Ishikawa (cell line): ENCODE measurements around the gene MTAP.

ENCODE experiments used
- CEBPB ChIP-seq: IDR thresholded peaks from 2 replicates; pipeline ENCODE4 v1.6.1; 2012
- CREB1 ChIP-seq: IDR thresholded peaks from 2 replicates; pipeline ENCODE4 v1.6.1; 2012; ENCODE audit warnings: low read depth
- EGR1 ChIP-seq: IDR thresholded peaks from 2 replicates; pipeline ENCODE4 v1.6.1; 2012
- EP300 ChIP-seq: IDR thresholded peaks from 2 replicates; pipeline ENCODE4 v1.6.1; 2012; ENCODE audit warnings: borderline replicate concordance
- FOXM1 ChIP-seq: IDR thresholded peaks from 2 replicates; pipeline ENCODE4 v1.6.1; 2012; ENCODE audit warnings: low read depth, borderline replicate concordance
- MAX ChIP-seq: IDR thresholded peaks from 2 replicates; pipeline ENCODE4 v1.6.1; 2012
- NFIC ChIP-seq: IDR thresholded peaks from 2 replicates; pipeline ENCODE4 v1.6.1; 2012
- RAD21 ChIP-seq: IDR thresholded peaks from 2 replicates; pipeline ENCODE4 v1.6.1; 2012; ENCODE audit warnings: low read depth
- REST ChIP-seq: IDR thresholded peaks from 2 replicates; pipeline ENCODE4 v1.6.1; 2012; ENCODE audit warnings: low read depth, mild to moderate bottlenecking
- TAF1 ChIP-seq: IDR thresholded peaks from 2 replicates; pipeline ENCODE4 v1.6.1; 2012; ENCODE audit warnings: low read depth, mild to moderate bottlenecking
- TCF12 ChIP-seq: IDR thresholded peaks from 2 replicates; pipeline ENCODE4 v1.6.1; 2012; ENCODE audit warnings: low read depth
- TEAD4 ChIP-seq: IDR thresholded peaks from 2 replicates; pipeline ENCODE4 v1.6.1; 2012
- USF1 ChIP-seq: IDR thresholded peaks from 2 replicates; pipeline ENCODE4 v1.6.1; 2012
- YY1 ChIP-seq: IDR thresholded peaks from 2 replicates; pipeline ENCODE4 v1.6.1; 2012; ENCODE audit warnings: low read depth
- ZBTB7A ChIP-seq: IDR thresholded peaks from 2 replicates; pipeline ENCODE4 v1.6.1; 2012; ENCODE audit warnings: low read depth

Gene MTAP

GRCh38 chr9:21803649-21804048 is 1.2 kb downstream of the MTAP start:
- TF ChIP-seq MAX (no peak), TAF1 (no peak), EGR1 (no peak), CEBPB (no peak), TEAD4 (no peak), USF1 (no peak), NFIC (no peak), EP300 (no peak), TCF12 (no peak), YY1 (no peak), FOXM1 (no peak), REST (no peak), RAD21 (no peak), CREB1 (no peak)

GRCh38 chr9:21804331-21804730 is 1.9 kb downstream of the MTAP start:
- TF ChIP-seq NFIC: no peak
- TF ChIP-seq REST: no peak
- TF ChIP-seq MAX: no peak
- no peak for TF ChIP-seq TAF1
- TF ChIP-seq EGR1: no peak
- TF ChIP-seq RAD21: no peak
- no peak for TF ChIP-seq TEAD4
- no peak for TF ChIP-seq USF1
- no peak for TF ChIP-seq CEBPB
- TF ChIP-seq CREB1: no peak
- TF ChIP-seq FOXM1: no peak
- no peak for TF ChIP-seq TCF12
- no peak for TF ChIP-seq ZBTB7A

GRCh38 chr9:21804791-21805190 is 2.4 kb downstream of the MTAP start:
- TF ChIP-seq CREB1 (no peak), NFIC (no peak), FOXM1 (no peak), MAX (no peak), CEBPB (no peak), YY1 (no peak), TEAD4 (no peak), TCF12 (no peak), REST (no peak), ZBTB7A (no peak), TAF1 (no peak), EP300 (no peak), USF1 (no peak), EGR1 (no peak), RAD21 (no peak)

- TF ChIP-seq USF1: no peak
- TF ChIP-seq TAF1: no peak
- no peak for TF ChIP-seq CREB1
- no peak for TF ChIP-seq REST
- no peak for TF ChIP-seq EP300
- no peak for TF ChIP-seq EGR1
- no peak for TF ChIP-seq TCF12
- no peak for TF ChIP-seq ZBTB7A
- TF ChIP-seq YY1: no peak
- no peak for TF ChIP-seq RAD21
- TF ChIP-seq TEAD4: no peak
- TF ChIP-seq MAX: no peak
- no peak for TF ChIP-seq CEBPB
- no peak for TF ChIP-seq NFIC
- TF ChIP-seq FOXM1: no peak
Observed at GRCh38 chr9:21806644-21807043, 4.2 kb downstream of the MTAP start.
